ENCODE results near the gene DHX35.

GRCh38 chr20:38973107-38973506 is 11.0 kb downstream of the DHX35 start:
- TF ChIP-seq CTCF (IDR thresholded peaks at IDR 0.05) (no peak), POLR2A (IDR thresholded peaks at IDR 0.05) (no peak)

Data from lower leg skin (tissue), 3 donors.